ENCODE data around the gene STRN4.

- TF ChIP-seq NFRKB (IDR thresholded peaks at IDR 0.05) (no peak), FOXM1 (IDR thresholded peaks at IDR 0.05; ENCODE audit: borderline replicate concordance) (no peak), ELF4 (IDR thresholded peaks at IDR 0.05) (no peak; the same call in 1 of the 2 replicates), CTBP1 (IDR thresholded peaks at IDR 0.05; ENCODE audit: borderline replicate concordance) (peak; percentile 39; the same call in 1 of the 2 replicates), L3MBTL2 (conservative IDR thresholded peaks at IDR 0.05) (peak; percentile 82), SUZ12 (IDR thresholded peaks at IDR 0.05) (no peak), ARNT (IDR thresholded peaks at IDR 0.05) (no peak), LEF1 (IDR thresholded peaks at IDR 0.05; ENCODE audit: borderline replicate concordance) (no peak), PKNOX1 (IDR thresholded peaks at IDR 0.05) (peak; percentile 53), SP1 (IDR thresholded peaks at IDR 0.05) (no peak), FOXA1 (IDR thresholded peaks at IDR 0.05) (no peak), ZNF384 (IDR thresholded peaks at IDR 0.05) (no peak), FOXK2 (IDR thresholded peaks at IDR 0.05) (no peak)
Observed at GRCh38 chr19:46786236-46787039, 40.2 kb upstream of the STRN4 start.
